ENCODE results near the gene PLK5. TPM values are rescaled to one million over a fixed set of nuclear protein-coding genes. Genes with fewer than 3 reads are reported as not detected.

PLK5 gene
- total RNA-seq, 1 experiment from 2014 or later, result 0.57 TPM

DNA sequence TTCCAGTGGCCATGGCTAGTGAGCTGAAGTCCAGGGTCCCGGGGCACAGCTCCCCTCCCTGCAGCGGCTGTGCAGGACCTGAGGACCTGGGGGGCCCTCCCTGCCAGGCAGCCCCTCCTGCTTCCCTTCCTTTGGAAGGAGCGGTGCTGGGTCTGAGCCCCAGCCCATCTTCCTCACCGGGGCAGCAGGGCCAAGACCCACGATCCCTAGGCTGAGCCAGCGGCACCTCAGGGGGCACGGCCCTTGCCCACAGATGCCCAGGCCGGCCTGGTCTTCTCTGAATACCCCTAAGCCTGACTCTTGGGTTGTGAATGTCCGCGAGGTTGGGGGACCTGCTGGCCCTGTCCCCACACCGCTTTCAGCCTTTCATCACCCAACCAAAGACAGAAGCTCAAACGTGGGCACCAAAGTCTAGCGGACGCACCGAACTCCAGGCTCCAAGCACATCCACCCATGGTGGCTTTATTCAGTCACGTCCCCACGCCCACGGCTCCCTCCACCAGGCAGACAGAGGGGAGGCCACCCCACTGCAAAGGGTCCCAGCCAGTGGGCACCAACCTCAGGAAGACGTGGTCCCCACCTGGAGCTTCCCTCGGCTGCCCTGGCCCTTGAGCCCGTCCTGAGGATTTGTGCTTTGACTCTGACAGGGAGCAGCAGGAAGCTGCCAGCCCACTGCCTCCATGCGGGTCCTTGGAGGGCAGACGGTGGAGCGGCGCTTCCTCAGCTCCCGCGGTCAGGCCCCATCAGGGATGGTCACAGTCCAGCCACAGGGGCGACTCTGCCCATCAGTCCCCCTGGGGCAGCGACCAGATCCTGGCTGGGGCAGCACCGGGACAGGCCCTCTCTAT is 52.6 kb downstream of the PLK5 start:
- H3K14ac ChIP-seq (ENCODE audit: insufficient read depth, low read length), result no peak overlapping the region; the same call in 1 of the 2 replicates
- no peaks in the 10 kb centered on the region for H4K20me1 ChIP-seq (ENCODE audit: control insufficient read depth, insufficient read depth, insufficient read length)
- H3K9me3 ChIP-seq (ENCODE audit: control insufficient read depth, low read depth, low read length), result no peaks in the 10 kb centered on the region
- H4K8ac ChIP-seq (replicated peaks; ENCODE audit: insufficient read length, low read depth, low read length), result no peak overlapping the region
- H3K4me1 ChIP-seq (ENCODE audit: insufficient read depth, low read length), result no peaks in the 10 kb centered on the region
- Mint-ChIP-seq H3K9me3 (no peaks in the 10 kb centered on the region; a peak in 1 of 5 replicates), H3K4me1 (0 out of 4 replicates have a peak, but pooled peaks cover 0 to 3% of the 10 kb centered on the region in 2 experiments), H3K27me3 (ENCODE audit: low read depth) (peaks cover 7% of the 10 kb centered on the region), H3K36me3 (ENCODE audit: insufficient read depth in 1 of 3, low read depth in 3 of 3) (peaks cover 12 to 46% (median 33%) of the 10 kb centered on the region in 3 experiments; a peak in 6 of 7 replicates), H3K27ac (no peak overlapping the region), H3K4me3 (no peak overlapping the region)
- no peaks in the 10 kb centered on the region for H3K27me3 ChIP-seq (ENCODE audit: insufficient read depth, low read length)
- H3K56ac ChIP-seq (ENCODE audit: insufficient read length, low read depth, low read length), result no peak overlapping the region
- no peak overlapping the region for H4K91ac ChIP-seq (ENCODE audit: insufficient read length, low read depth, low read length)
- H3K9ac ChIP-seq (ENCODE audit: extremely low read depth, insufficient read length, low read length), result no peak overlapping the region
- H2BK20ac ChIP-seq (ENCODE audit: low read depth, low read length, poor library complexity, severe bottlenecking), result no peak overlapping the region
- H3K18ac ChIP-seq (ENCODE audit: insufficient read length, low read depth, low read length), result no peak overlapping the region
- TF ChIP-seq, protein P1, sequence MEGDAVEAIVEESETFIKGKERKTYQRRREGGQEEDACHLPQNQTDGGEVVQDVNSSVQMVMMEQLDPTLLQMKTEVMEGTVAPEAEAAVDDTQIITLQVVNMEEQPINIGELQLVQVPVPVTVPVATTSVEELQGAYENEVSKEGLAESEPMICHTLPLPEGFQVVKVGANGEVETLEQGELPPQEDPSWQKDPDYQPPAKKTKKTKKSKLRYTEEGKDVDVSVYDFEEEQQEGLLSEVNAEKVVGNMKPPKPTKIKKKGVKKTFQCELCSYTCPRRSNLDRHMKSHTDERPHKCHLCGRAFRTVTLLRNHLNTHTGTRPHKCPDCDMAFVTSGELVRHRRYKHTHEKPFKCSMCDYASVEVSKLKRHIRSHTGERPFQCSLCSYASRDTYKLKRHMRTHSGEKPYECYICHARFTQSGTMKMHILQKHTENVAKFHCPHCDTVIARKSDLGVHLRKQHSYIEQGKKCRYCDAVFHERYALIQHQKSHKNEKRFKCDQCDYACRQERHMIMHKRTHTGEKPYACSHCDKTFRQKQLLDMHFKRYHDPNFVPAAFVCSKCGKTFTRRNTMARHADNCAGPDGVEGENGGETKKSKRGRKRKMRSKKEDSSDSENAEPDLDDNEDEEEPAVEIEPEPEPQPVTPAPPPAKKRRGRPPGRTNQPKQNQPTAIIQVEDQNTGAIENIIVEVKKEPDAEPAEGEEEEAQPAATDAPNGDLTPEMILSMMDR (conservative IDR thresholded peaks at IDR 0.05), result no peak
- no peak overlapping the region for H4K5ac ChIP-seq (ENCODE audit: insufficient read length, low read depth, low read length)
- WGBS (ENCODE audit: extremely low coverage, insufficient read length, low lambda C conversion rate), result no CpG with 5 or more reads among the region's 30 CpGs
- DNase-seq, result no peak
- no peak overlapping the region for H2BK12ac ChIP-seq (ENCODE audit: insufficient read length, low read depth, low read length)
- H3K79me1 ChIP-seq (ENCODE audit: insufficient read depth, low read depth, low read length, poor library complexity, severe bottlenecking), result no peaks in the 10 kb centered on the region
- H2AFZ ChIP-seq (ENCODE audit: low read length), result no peak overlapping the region
- no peak overlapping the region for H3K23ac ChIP-seq (ENCODE audit: insufficient read length, low read depth, low read length)
- H3T11ph ChIP-seq (ENCODE audit: low read length), result no peak overlapping the region
- H3K27ac ChIP-seq (ENCODE audit: insufficient read length, low read depth, low read length), result no peak overlapping the region
- no peak overlapping the region for H3K4me2 ChIP-seq (ENCODE audit: insufficient read depth, insufficient read length, low read length)
- no peak overlapping the region for H3K4ac ChIP-seq (ENCODE audit: low read depth, low read length)
- no peak overlapping the region for H2BK15ac ChIP-seq (ENCODE audit: low read depth, low read length)
- no peaks in the 10 kb centered on the region for H3K23me2 ChIP-seq (ENCODE audit: insufficient read length, low read depth, low read length, poor library complexity, severe bottlenecking)
- no peaks in the 10 kb centered on the region for H3K79me2 ChIP-seq (ENCODE audit: insufficient read depth, low read length)
- H2BK5ac ChIP-seq (ENCODE audit: insufficient read length, low read length), result no peak overlapping the region
- H2AK5ac ChIP-seq (ENCODE audit: insufficient read length, low read length), result no peak overlapping the region
- no peak overlapping the region for H2BK120ac ChIP-seq (ENCODE audit: low read depth, low read length, poor library complexity, severe bottlenecking)
